Measurements from ENCODE around the gene OTUD7B. TPM values are rescaled to one million over a fixed set of nuclear protein-coding genes. Genes with fewer than 3 reads are reported as not detected.

Gene OTUD7B
- total RNA-seq, 1 experiment from 2014 or later = 23.5 TPM

DNA sequence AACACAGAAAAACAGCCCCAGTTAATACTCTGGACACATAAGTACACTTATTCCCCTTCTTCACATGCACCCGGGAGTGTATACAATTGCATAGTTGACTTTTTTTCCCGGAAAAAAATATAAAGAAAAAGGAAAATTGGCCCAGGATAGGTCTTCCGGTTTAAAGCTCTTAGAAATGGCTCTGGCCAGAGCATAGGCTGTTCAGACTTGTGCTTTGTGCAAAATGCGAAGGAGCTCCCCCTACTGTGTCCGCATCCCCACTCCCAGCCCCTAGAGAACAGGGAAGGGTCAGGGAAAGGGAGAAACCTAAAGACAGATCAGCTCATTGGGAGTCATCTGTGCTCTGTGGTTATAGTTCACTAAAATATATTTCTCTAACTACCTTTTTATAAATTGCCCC, 68.3 kb downstream of the OTUD7B start:
- Histone ChIP-seq H4K8ac (replicated peaks; ENCODE audit: insufficient read length, low read depth, low read length) (no peak overlapping the region), H3K23me2 (ENCODE audit: insufficient read length, low read depth, low read length, poor library complexity, severe bottlenecking) (peaks cover 5% of the 10 kb centered on the region), H3K9ac (ENCODE audit: extremely low read depth, insufficient read length, low read length) (no peak overlapping the region), H3K27me3 (ENCODE audit: insufficient read depth, low read length) (no peaks in the 10 kb centered on the region), H3K4me2 (ENCODE audit: insufficient read depth, insufficient read length, low read length) (no peak overlapping the region), H3K79me1 (ENCODE audit: insufficient read depth, low read depth, low read length, poor library complexity, severe bottlenecking) (no peaks in the 10 kb centered on the region), H3K79me2 (ENCODE audit: insufficient read depth, low read length) (no peaks in the 10 kb centered on the region), H3K14ac (ENCODE audit: insufficient read depth, low read length) (no peak overlapping the region), H2BK120ac (ENCODE audit: low read depth, low read length, poor library complexity, severe bottlenecking) (no peak overlapping the region), H2BK12ac (ENCODE audit: insufficient read length, low read depth, low read length) (no peak overlapping the region), H2AK5ac (ENCODE audit: insufficient read length, low read length) (no peak overlapping the region), H3K4ac (ENCODE audit: low read depth, low read length) (no peak overlapping the region), H4K20me1 (ENCODE audit: control insufficient read depth, insufficient read depth, insufficient read length) (no peaks in the 10 kb centered on the region), H3K4me1 (ENCODE audit: insufficient read depth, low read length) (peaks cover 18% of the 10 kb centered on the region; the same call in 1 of the 2 replicates), H2AFZ (ENCODE audit: low read length) (no peak overlapping the region), H3K9me3 (ENCODE audit: control insufficient read depth, low read depth, low read length) (no peaks in the 10 kb centered on the region), H4K5ac (ENCODE audit: insufficient read length, low read depth, low read length) (no peak overlapping the region), H2BK15ac (ENCODE audit: low read depth, low read length) (no peak overlapping the region), H3T11ph (ENCODE audit: low read length) (no peak overlapping the region), H3K27ac (ENCODE audit: insufficient read length, low read depth, low read length) (no peak overlapping the region), H3K23ac (ENCODE audit: insufficient read length, low read depth, low read length) (no peak overlapping the region), H4K91ac (ENCODE audit: insufficient read length, low read depth, low read length) (no peak overlapping the region), H3K56ac (ENCODE audit: insufficient read length, low read depth, low read length) (no peak overlapping the region), H2BK20ac (ENCODE audit: low read depth, low read length, poor library complexity, severe bottlenecking) (no peak overlapping the region), H3K18ac (ENCODE audit: insufficient read length, low read depth, low read length) (no peak overlapping the region), H2BK5ac (ENCODE audit: insufficient read length, low read length) (no peak overlapping the region)
- H3K27me3 Mint-ChIP-seq (ENCODE audit: low read depth) = no peaks in the 10 kb centered on the region
- DNase-seq = peak; percentile 67
- no peak overlapping the region; a peak in 1 of 7 replicates for H3K27ac Mint-ChIP-seq
- peak; percentile 56 for TF ChIP-seq CTCF (conservative IDR thresholded peaks at IDR 0.05)
- no peaks in the 10 kb centered on the region for H3K9me3 Mint-ChIP-seq
- H3K4me1 Mint-ChIP-seq = peaks cover 33 to 43% of the 10 kb centered on the region in 2 experiments
- H3K36me3 Mint-ChIP-seq (ENCODE audit: insufficient read depth in 1 of 3, low read depth in 3 of 3) = peaks cover 14 to 28% (median 25%) of the 10 kb centered on the region in 3 experiments; a peak in 6 of 7 replicates
- no peak overlapping the region; a peak in 1 of 5 replicates for H3K4me3 Mint-ChIP-seq
- no CpG with 5 or more reads among the region's 5 CpGs for WGBS (ENCODE audit: extremely low coverage, insufficient read length, low lambda C conversion rate)
